Mesenchymal stem cell (in vitro differentiated cells and primary cell): ENCODE data around the gene CC2D2B.
"Not testable (repeated sequence)": the region's sequence is repeated elsewhere in the genome, so short reads cannot be mapped to it uniquely, and the experiment has no call there.

ENCODE experiments used
- DNase-seq: peaks from one replicate; pipeline ENCODE4 v3.0.0-alpha.2; 2013
- H2AFZ ChIP-seq: one replicate; pipeline ENCODE4 v1.6.1; 2013; ENCODE audit warnings: low read depth, mild to moderate bottlenecking, control low read depth, inconsistent platforms, low read length, moderate library complexity
- H2AK5ac ChIP-seq: 2 replicates; pipeline ENCODE4 v1.6.1; 2013; ENCODE audit warnings: low read length, moderate library complexity, mild to moderate bottlenecking, inconsistent platforms; ENCODE audit not compliant: severe bottlenecking
- H2BK120ac ChIP-seq: one replicate; pipeline ENCODE4 v1.6.1; 2013; ENCODE audit warnings: low read depth, mild to moderate bottlenecking, inconsistent platforms, low read length, moderate library complexity
- H2BK12ac ChIP-seq, 2 experiments: one replicate each; pipeline ENCODE4 v1.6.1; 2013; ENCODE audit warnings: inconsistent platforms in 2 of 2, low read length in 2 of 2, mild to moderate bottlenecking in 2 of 2, moderate library complexity in 2 of 2, control low read depth in 1 of 2
- H2BK15ac ChIP-seq: one replicate; pipeline ENCODE4 v1.6.1; 2013; ENCODE audit warnings: mild to moderate bottlenecking, low read depth, inconsistent platforms; ENCODE audit not compliant: poor library complexity, severe bottlenecking
- H2BK5ac ChIP-seq: 2 replicates; pipeline ENCODE4 v1.6.1; 2013; ENCODE audit warnings: low read depth, mild to moderate bottlenecking, low read length, control low read depth, inconsistent platforms; ENCODE audit not compliant: poor library complexity, severe bottlenecking
- H3K14ac ChIP-seq, 2 experiments: one replicate each; pipeline ENCODE4 v1.6.1; 2013; ENCODE audit warnings: inconsistent platforms in 2 of 2, low read length in 2 of 2, control low read depth in 1 of 2, mild to moderate bottlenecking in 1 of 2, moderate library complexity in 1 of 2
- H3K18ac ChIP-seq, 2 experiments: one replicate each; pipeline ENCODE4 v1.6.1; 2013; ENCODE audit warnings: inconsistent platforms in 2 of 2, low read length in 2 of 2, control low read depth in 1 of 2, low read depth in 1 of 2, mild to moderate bottlenecking in 1 of 2
- H3K23ac ChIP-seq, 2 experiments: one replicate each; pipeline ENCODE4 v1.6.1; 2013; ENCODE audit warnings: inconsistent platforms in 2 of 2, low read length in 2 of 2, mild to moderate bottlenecking in 2 of 2, moderate library complexity in 2 of 2, control low read depth in 1 of 2
- H3K27ac ChIP-seq: 2 replicates; pipeline ENCODE4 v1.5.1; 2013; ENCODE audit warnings: mild to moderate bottlenecking, moderate library complexity, low read length, control low read depth, inconsistent platforms; ENCODE audit not compliant: poor library complexity, severe bottlenecking
- H3K27me3 ChIP-seq, 2 experiments: 2 replicates each; pipeline versions ENCODE4 v1.6.1 to v1.7.0; 2013; ENCODE audit warnings: low read length in 2 of 2, mild to moderate bottlenecking in 2 of 2, moderate library complexity in 2 of 2, control low read depth in 1 of 2, inconsistent platforms in 1 of 2; ENCODE audit not compliant: control insufficient read depth in 1 of 2, insufficient read depth in 1 of 2
- H3K36me3 ChIP-seq, 2 experiments: 2 replicates each; pipeline versions ENCODE4 v1.6.1 to v1.7.0; 2013; ENCODE audit warnings: low read length in 2 of 2, control low read depth in 1 of 2, inconsistent platforms in 1 of 2, low read depth in 1 of 2, mild to moderate bottlenecking in 1 of 2; ENCODE audit not compliant: insufficient read depth in 2 of 2, control insufficient read depth in 1 of 2
- H3K4ac ChIP-seq, 2 experiments: one replicate each; pipeline ENCODE4 v1.6.1; 2013; ENCODE audit warnings: inconsistent platforms in 2 of 2, low read length in 2 of 2, mild to moderate bottlenecking in 2 of 2, moderate library complexity in 2 of 2, control low read depth in 1 of 2, low read depth in 1 of 2
- H3K4me1 ChIP-seq: 2 replicates; pipeline ENCODE4 v1.6.1; 2013; ENCODE audit warnings: low read depth, low read length, control low read depth; ENCODE audit not compliant: control insufficient read depth, insufficient read depth
- H3K4me2 ChIP-seq: 2 replicates; pipeline ENCODE4 v1.6.1; 2013; ENCODE audit warnings: low read length, mild to moderate bottlenecking, inconsistent platforms; ENCODE audit not compliant: poor library complexity, severe bottlenecking
- H3K4me3 ChIP-seq, 2 experiments: 2 replicates each; pipeline versions ENCODE4 v1.5.1 to v1.7.0; 2013; ENCODE audit warnings: low read length in 2 of 2, mild to moderate bottlenecking in 2 of 2, control low read depth in 1 of 2, low read depth in 1 of 2; ENCODE audit not compliant: insufficient read depth in 1 of 2
- H3K79me1 ChIP-seq: replicated peaks from 2 replicates; pipeline ENCODE4 v1.6.1; 2013; ENCODE audit warnings: mild to moderate bottlenecking, control low read depth, low read length, inconsistent platforms; ENCODE audit not compliant: poor library complexity, severe bottlenecking
- H3K9ac ChIP-seq: 2 replicates; pipeline ENCODE4 v1.7.0; 2013; ENCODE audit warnings: mild to moderate bottlenecking, low read length, moderate library complexity
- H3K9me3 ChIP-seq: 2 replicates; pipeline ENCODE4 v1.7.0; 2013; ENCODE audit warnings: mild to moderate bottlenecking, low read length; ENCODE audit not compliant: control insufficient read depth
- H4K8ac ChIP-seq: one replicate; pipeline ENCODE4 v1.6.1; 2013; ENCODE audit warnings: inconsistent platforms, mild to moderate bottlenecking, low read length, moderate library complexity
- H4K91ac ChIP-seq: one replicate; pipeline ENCODE4 v1.6.1; 2013; ENCODE audit warnings: mild to moderate bottlenecking, low read length, inconsistent platforms
- WGBS: methylation state at CpG from one replicate; pipeline ENCODE4 v1.1.7; 2013; ENCODE audit warnings: mixed read lengths; 5-methylcytosine and 5-hydroxymethylcytosine counted together

CC2D2B gene

DNA sequence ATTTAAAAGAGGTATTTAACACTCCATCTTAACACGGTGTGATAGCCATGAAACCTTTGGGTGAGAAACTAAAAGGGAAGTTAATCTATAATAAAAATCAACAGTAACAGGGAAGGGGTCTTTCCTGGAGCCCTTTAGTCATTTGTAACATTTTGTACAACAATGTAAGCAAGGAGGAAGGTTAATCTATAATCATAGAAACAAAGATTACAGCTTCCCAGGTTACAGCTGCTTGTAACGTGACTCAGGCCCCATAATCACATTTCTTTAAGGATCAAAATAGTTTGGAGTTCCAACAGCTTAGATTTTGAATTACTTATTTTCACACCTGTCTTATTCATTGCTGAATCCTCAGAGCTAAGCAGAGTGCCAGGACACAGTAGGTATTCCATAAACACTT is 17.9 kb upstream of the CC2D2B start:
- Histone ChIP-seq H3K36me3 (peaks cover 0 to 27% of the 10 kb centered on the region in 2 experiments), H4K91ac (no peak overlapping the region), H3K9me3 (no peaks in the 10 kb centered on the region), H3K4ac (no peak overlapping the region), H2AFZ (no peak overlapping the region), H2BK120ac (no peak overlapping the region), H3K4me1 (no peaks in the 10 kb centered on the region), H3K23ac (no peak overlapping the region), H3K18ac (no peak overlapping the region), H3K9ac (no peak overlapping the region), H3K14ac (no peak overlapping the region), H2BK12ac (no peak overlapping the region), H3K4me2 (no peak overlapping the region), H3K79me1 (peaks cover 9% of the 10 kb centered on the region), H2BK15ac (no peak overlapping the region), H2AK5ac (no peak overlapping the region), H3K4me3 (no peak overlapping the region), H4K8ac (no peak overlapping the region), H3K27me3 (no peaks in the 10 kb centered on the region), H2BK5ac (no peak overlapping the region), H3K27ac (peak overlapping the region; percentile 28)
- 100% methylated on average over 1 of the region's 2 CpGs for WGBS
- no peak for DNase-seq

DNA sequence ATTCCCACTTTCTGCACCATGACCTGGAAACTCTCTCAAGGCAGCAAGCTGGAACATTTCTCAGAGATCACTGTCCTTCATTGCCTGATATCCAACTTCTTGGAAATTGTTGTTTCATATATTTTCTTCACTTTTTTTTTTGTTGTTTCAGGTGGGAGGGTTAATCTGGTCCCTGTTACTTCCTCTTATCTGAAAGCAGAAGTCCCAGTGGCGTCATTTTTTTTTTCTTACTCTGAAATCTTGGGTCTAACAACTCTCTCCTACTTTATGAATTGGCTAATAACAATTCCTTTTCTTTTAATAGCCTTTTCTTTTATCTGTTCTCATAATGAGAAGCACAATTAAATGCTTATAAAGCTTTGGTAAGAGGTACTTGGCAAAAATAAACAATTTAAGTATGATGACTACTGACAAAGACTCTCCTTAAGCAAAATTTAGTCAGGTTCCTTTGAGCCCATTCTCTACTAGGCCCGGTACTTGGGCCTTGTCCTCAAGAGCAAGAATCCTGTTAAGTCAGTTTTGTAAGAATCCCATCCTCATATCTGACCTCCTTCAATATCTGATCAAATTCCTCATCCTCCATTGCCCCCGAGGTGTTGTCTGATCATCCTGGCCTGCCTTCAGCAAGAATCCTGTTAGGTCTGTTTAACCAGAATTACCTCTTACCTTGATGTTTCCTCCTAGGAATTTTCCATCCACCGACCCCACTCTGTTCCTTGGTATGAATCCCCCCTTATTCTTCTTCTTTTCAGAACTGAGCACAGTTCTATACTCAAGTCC is 11.5 kb upstream of the CC2D2B start:
- H4K91ac ChIP-seq: no peak overlapping the region
- H3K9me3 ChIP-seq: no peaks in the 10 kb centered on the region
- no peak overlapping the region for H3K14ac ChIP-seq
- H2AK5ac ChIP-seq: no peak overlapping the region
- no peak overlapping the region for H3K18ac ChIP-seq
- no peak overlapping the region for H2BK5ac ChIP-seq
- peaks cover 0 to 53% of the 10 kb centered on the region in 2 experiments for H3K36me3 ChIP-seq
- no peak overlapping the region for H2AFZ ChIP-seq
- H2BK120ac ChIP-seq: no peak overlapping the region
- peaks cover 1% of the 10 kb centered on the region for H3K79me1 ChIP-seq
- no peak overlapping the region for H2BK15ac ChIP-seq
- H3K27me3 ChIP-seq: no peaks in the 10 kb centered on the region
- H2BK12ac ChIP-seq: no peak overlapping the region
- no peaks in the 10 kb centered on the region for H3K4me1 ChIP-seq
- no peak overlapping the region for H4K8ac ChIP-seq
- H3K4ac ChIP-seq: no peak overlapping the region
- no peak for DNase-seq
- no peak overlapping the region for H3K23ac ChIP-seq
- no peak overlapping the region for H3K9ac ChIP-seq
- no peak overlapping the region for H3K4me3 ChIP-seq
- no peak overlapping the region for H3K27ac ChIP-seq
- 90% methylated on average over 3 of the region's 4 CpGs for WGBS
- no peak overlapping the region for H3K4me2 ChIP-seq

- DNase-seq, H3K23ac ChIP-seq, H3K27ac ChIP-seq, H3K79me1 ChIP-seq, H3K4me3 ChIP-seq, H3K4me1 ChIP-seq, H2BK120ac ChIP-seq, H4K91ac ChIP-seq, H2BK5ac ChIP-seq, H3K4me2 ChIP-seq, H2AFZ ChIP-seq, H4K8ac ChIP-seq, H3K14ac ChIP-seq, H3K9me3 ChIP-seq, H3K9ac ChIP-seq, H2BK15ac ChIP-seq, H2BK12ac ChIP-seq, H3K27me3 ChIP-seq, H3K18ac ChIP-seq, H2AK5ac ChIP-seq, H3K4ac ChIP-seq: not testable (repeated sequence)
- 95% methylated on average over 9 of the region's 12 CpGs for WGBS
- H3K36me3 ChIP-seq: peaks cover 3 to 30% of the 10 kb centered on the region in 2 experiments
Observed at GRCh38 chr10:95905897-95906580, 1.7 kb upstream of the CC2D2B start.

GRCh38 chr10:95906677-95907455 is 909 bp upstream of the CC2D2B start:
- Histone ChIP-seq H3K4me2 (peak overlapping the region; percentile 92), H3K4me1 (no peaks in the 10 kb centered on the region), H2BK15ac (no peak overlapping the region), H3K27me3 (no peaks in the 10 kb centered on the region), H4K91ac (no peak overlapping the region), H3K27ac (peak overlapping the region; percentile 33), H3K4ac (no peak overlapping the region), H2AFZ (peak overlapping the region; percentile 99), H3K14ac (no peak overlapping the region), H3K36me3 (peaks cover 3 to 29% of the 10 kb centered on the region in 2 experiments), H2BK5ac (no peak overlapping the region), H2AK5ac (no peak overlapping the region), H3K9ac (peak overlapping the region; percentile 93), H2BK12ac (no peak overlapping the region), H2BK120ac (no peak overlapping the region), H3K79me1 (peaks cover 8% of the 10 kb centered on the region), H3K18ac (peak overlapping the region; percentile 48 to 98), H3K4me3 (peak overlapping the region; percentile 75 to 96), H4K8ac (no peak overlapping the region), H3K9me3 (no peaks in the 10 kb centered on the region), H3K23ac (no peak overlapping the region)
- DNase-seq: peak; percentile 80
- WGBS: 21% methylated on average over 10 of the region's 22 CpGs
